NCI-H524 (cell line): Measurements from ENCODE around the gene PLPP4.
"Not testable (repeated sequence)": the region's sequence is repeated elsewhere in the genome, so short reads cannot be mapped to it uniquely, and the experiment has no call there.

ENCODE experiments used
- DNase-seq, 2 experiments: peaks; one replicate each; lab custom pipeline; 2025; lab: John Stamatoyannopoulos, UW

Gene PLPP4

DNA sequence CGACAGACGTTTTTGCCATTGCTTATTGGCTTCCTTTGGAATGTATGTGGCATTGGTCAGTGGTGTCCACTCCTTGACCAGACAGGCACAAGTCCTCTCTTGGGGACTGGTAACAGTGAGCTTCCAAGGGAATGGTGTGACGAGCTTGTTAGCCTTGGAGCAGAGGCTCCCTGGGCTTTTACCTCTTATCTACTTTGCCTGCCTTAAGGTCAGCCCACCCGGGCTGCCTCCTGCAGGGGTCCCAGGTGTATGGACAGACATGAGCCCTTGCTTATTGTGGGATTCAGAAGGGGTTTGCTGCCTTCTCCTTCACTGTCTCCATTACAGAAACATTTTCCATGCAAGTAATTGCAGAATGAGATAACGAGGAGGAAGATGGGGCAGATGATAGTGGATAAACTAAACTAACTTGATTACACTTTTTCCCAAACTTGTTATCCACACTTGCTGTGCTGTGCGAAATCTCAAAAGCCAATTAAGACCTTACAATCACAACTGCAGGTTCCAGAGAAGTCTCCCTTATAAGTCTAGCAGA lies 29.7 kb downstream of the PLPP4 start:
- DNase-seq = no peak

DNA sequence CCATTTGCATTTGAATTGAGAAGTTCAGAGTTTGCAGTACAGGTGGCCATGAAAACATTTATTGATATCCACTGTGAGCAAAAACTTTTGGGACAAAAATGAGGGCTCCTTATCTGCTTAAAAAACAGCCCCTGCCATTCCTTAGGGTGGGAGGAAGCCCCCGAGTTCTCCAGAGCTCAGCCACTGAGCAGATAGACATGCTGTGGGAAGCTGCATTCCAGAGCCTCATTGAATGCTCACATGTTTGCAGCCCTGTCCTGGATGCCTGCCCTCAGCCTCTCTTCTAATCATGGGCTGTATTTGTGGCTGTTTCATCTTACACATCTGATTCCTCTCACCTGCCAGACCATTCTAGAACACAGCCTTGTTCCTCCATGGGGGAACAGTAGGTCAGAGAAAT lies 33.3 kb downstream of the PLPP4 start:
- no peak for DNase-seq

DNA sequence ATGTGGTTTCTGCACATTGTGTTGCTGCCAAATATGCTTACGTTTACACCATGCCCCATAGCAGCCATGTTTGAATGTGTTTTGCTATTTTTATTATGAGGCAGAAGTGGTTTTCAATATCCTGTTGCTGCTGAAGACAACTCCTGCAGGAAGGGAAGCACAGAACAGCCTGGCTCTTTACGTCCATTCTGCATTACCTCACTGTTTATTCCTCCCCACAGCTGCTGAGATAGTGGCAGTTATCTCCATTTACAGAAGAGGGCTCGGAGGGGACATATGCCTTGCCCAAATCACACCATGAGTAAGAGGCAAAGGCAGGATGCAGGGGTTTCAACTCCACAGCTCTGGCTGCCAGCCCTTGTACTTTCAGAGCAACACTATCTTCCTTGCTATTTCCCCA lies 35.3 kb downstream of the PLPP4 start:
- DNase-seq = no peak

DNA sequence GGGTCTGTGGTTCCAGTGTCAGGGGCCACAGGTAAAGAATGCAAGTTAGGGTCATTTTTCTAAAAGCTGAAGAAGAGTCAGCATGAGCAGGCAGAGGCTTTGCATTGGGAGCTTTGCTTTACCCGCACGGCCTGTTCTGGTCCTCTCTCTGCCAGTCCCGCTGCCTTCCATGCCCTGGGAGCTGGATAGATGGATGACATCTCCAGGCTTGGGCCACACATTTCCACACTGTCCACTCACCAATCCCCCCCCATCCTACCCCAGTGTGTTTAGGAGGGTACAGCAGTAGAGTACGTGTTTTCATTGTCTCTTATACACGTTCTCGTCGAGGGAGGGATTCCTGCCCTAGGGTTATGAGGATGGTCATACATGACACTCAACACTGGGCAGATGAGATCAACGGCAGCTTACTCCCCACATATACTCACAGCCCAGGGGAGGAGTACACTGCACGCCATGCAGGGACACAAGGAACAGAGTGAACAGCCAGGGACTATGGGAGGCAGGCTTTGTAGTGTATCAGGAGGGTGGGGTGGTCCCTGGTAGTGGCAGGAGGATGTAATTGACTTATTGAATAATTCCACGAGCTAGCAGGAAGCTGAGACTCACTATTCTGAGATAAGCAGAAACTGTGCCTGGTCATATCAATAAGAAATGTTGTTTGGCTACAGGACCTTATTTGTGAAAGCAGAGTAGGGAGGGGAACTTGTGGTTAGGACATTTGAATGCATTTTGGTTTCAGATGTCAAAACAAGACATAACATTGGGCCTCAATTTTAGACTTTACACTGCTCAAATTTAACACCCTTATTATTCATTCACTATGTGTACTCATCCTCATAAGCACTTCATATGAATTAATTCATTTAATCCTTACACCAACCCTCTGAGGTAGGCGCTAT lies 36.6 kb downstream of the PLPP4 start:
- no peak for DNase-seq

DNA sequence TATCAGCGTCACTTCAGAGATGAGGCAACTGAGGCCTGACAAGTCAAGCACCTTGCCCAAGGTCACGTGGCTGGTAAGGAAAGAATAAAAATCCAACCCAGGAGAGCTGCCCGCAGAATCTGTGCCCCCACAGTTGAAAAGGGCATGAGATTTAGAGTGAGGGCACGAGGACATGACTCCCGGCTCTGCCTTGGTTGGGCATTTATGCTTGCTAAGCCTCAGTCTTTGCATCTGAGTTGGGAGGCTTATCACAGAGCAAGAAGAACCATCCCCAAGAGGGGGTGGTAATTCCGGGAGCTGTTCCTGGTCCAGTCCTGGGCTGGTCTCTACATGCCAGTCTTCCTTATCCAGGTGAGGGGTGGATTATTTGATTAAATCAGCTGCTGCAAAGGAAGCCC lies 37.3 kb downstream of the PLPP4 start:
- DNase-seq = no peak

DNA sequence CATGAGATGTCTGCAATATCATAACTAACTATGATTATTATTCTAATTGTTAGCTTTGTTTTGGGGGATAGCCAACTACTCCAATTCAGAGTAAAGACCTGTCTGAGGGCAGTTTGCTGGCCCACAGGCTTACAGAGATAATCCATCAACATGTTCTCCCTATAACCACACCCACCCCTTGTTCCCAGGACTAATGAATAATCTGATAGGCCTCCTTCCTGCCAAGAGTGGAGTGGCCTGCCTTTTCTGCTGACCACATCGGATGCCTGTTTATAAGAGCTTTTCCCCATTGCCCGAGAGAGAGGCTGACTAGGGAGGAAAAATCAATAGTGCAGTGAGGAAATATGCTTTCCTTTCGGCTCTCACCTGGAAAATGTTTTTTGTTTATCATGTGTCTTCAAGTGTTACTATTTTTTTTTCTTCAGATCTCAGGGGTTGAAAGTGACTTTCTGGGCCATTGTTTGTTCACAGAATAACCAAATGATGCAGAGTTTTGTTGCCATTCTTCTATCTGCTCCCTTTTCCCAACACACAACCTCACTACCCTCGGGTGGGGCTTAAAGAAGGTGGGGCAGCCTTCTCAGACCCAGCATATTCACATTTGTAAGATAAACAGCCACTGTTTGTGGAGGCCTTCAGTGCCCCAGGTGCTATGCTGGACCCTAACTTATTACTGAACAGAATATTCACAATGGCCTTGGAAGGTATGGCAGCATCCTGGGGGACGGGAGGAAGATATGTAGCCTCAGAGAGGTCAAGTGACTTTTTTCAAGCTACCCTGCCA lies 38.4 kb downstream of the PLPP4 start:
- no peak for DNase-seq

DNA sequence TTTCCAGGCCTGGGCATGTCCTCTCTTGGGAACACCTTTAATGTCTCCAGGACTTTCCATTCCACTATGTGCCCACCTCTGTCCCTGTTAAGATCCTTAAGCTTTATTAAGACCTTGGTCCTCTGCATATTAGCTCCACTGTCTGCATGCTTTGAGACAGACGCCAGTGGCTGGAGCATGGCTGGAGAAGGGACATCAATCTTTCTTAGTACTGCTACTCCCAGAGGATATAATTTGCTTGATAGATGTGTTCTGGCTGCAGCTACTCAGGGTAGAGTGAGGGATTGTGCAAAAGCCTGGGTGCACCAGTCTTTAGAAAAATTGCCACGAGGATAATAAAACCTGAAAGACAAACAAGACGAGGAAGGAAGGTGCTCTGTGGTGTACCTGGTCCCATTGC lies 42.9 kb downstream of the PLPP4 start:
- DNase-seq = no peak

DNA sequence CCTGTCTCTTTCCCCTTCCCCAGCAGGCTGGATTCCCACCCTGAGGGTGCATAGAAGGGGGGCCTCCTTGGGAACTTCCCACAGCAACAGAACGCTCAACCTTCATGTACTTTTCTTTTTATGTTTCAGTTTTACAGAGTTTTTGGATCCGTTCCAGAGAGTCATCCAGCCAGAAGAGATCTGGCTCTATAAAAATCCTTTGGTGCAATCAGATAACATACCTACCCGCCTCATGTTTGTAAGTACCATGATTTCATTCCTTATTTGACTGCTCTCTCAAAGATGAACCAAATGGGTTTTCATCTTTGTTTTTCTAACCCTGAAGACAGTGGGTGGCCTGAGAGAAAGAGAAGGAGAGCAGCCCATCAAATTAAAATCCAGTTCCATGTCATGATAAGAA lies 46.7 kb downstream of the PLPP4 start:
- no peak for DNase-seq

DNA sequence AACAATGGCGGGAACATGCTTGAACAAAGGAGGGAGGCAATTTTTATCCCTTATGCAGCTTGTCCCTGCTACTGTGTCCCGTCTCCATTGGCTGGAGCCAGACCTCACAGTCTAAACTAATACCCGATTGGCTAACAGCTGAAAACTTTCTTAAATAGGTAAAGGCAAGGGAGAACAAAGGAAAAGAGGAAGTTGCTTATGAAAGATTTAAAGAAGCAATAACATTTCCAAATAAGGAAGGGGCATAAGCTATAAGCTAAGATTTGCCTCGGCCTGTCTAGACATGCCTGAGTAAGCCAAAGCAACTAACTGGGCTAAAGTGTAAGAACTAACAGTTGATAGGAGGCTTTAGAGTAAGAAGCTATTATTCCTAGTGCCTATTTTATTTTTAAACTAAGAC lies 47.2 kb downstream of the PLPP4 start:
- DNase-seq = not testable (repeated sequence)

DNA sequence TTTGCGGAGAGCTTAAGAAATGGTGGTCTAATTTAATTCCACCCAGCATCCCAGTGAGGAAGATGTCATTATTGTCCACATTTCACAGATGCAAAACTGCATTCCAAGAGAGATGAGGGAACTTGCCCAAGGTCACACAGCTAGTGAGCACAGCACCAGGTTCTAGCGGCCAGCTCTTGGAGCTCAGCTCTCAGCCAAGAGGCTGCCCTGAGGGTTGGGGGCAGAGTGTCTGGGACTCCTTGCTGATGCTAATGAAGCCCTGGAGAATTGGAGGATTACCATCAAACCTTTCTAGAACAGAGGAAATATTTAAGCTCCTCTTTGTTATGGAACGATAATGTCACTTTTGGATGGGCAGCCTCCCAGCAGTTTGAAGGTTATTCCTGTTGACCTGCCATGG lies 48.0 kb downstream of the PLPP4 start:
- no peak for DNase-seq

DNA sequence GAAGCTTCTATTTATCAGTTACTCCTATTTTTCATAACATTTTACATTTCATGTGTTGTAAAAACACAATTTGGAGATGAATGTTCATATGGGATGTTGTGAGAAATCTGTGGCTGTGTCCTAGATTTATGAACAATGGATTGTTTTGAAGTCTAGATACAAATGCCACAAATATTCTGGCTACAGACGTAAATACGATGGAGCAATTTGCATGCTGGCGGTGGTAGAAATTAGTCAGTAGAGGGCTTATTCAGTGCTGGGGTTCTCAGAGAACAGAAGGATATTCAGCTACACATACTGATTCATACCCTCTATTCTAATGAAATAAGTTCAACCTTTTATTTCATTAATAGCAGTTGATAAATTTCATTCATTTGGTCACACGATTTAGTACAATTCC lies 48.8 kb downstream of the PLPP4 start:
- DNase-seq = no peak

DNA sequence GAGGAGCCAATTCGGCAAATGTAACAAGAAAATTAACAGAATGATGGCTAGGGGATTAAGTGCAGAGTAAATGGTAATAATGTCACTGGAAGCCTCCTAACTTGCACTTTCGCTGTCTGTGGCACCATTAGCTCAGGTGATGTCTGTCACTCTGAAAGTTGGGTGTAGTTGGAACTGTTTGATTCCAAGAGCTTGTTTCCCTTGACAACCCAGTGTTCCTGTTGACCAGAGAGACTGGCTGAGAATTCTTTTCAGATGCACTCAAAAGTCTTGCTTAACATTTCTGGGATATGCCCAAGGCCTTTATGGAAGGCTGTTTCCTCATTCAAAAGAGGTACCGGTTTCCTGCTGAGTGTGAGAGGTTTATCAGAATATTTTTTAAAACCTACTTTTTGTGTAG lies 49.6 kb downstream of the PLPP4 start:
- DNase-seq = no peak

DNA sequence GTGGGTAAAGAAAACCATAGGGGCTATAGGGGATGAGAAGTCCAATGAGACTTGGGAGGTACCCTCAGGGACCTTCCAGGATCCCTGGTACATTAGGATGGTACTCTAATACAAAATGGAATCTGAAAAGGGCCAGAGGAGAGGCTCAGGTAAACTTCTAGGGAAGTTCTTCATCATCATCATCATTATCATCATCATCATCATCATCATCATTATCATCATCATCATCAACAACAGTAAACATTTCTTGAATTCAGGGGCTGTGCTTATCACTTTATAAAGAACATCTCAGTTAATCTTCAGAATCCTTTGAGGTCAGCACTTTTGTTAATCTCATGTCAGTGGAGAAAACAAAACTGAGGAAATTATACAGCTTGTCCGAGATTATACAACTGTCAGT lies 50.1 kb downstream of the PLPP4 start:
- DNase-seq = no peak

DNA sequence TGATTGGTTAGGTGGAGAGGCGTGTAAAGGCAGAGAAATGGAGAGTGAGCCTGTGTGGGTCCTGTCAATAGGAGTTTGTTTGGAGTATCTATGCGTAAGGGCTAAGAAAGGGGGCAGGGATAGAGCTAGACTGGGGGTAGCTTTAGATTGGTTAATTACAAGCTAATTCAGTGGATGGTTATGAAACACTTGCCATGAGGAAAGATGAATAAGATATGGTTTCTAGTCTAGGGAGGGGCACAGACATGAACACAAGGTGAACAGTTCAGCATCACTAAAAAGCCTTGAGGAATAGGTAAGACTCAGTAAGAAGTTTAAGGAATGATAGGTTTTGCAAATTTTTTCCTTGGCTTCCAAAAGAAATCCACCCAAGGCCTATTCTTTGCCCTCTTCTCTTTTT lies 50.6 kb downstream of the PLPP4 start:
- DNase-seq = no peak

DNA sequence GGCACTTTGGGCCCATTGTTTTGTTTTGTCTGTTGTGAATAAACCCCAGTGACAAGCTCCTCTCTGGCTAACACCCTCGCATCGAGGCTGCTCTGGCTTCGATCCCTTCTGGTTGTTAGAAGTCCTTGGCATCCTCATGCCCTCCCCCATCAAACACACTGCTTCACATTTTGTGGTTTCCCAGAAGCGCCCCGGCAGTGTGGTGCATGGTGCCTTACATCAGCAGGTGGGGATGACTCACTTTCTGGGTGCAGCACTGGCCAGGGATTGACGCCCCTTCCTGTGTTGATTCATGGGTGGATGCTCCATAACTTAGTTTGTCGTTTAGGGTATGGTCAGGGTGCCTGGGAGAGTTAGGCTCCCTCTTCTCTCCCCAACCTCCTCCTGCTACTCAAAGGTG lies 51.4 kb downstream of the PLPP4 start:
- DNase-seq = no peak

DNA sequence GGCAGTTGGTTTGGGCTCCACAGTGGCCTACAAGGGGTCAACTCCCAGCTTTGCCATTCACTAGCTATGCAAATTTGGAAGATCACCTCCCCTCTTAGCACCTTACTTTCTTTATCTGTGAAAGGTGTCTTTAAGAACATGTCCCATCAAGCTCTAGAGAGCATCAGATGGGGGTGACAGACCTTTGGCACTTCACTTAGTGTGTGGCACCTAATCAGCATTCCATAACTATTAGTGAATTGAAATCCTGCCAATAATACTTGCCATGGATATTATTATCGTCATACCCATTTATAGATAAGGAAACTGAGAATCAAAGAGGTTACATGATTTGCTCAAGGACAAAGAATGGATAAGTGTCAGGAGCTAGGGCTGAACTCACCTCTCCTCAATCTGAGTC lies 51.9 kb downstream of the PLPP4 start:
- no peak for DNase-seq

DNA sequence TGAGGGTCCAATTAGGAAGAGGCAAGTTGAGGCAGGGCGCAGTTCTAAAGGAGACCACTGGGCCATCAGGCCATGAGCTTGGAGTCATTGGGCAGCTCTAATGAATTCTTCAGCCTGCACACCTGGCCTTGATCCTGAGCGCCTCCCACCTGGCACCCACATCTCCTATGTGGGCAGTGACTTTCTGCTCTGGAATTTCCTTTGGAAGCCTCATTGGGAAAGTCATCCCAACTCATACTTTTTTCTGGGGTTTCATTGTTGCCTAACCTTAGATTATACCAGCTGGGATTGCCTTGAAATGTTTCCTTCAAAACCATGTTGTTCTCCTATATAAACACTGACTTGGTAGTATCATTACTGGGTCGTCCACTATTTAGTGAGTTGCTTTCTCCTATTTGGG lies 54.1 kb downstream of the PLPP4 start:
- no peak for DNase-seq

DNA sequence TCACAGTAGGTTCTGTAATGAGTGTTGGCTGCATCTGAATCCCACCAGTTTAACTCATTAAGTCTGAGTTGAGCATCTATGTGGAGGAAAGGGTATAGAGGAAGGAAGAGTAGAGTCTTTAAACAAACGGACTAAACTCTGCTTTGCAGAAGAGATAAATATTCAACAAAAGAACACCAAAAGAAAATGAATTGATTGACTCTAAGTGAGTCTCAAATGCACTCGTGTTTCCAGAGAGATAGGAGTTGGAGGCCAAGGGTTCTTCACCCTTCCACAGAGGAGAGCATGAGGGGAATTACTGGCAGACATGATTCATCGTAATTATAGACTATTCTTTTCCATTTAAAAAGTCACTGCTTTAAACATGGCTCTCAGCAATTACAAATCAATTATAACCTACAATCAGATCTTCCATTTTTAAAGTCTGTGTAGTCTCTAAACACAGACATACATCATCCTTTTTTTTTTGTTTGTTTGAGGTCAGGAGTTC lies 56.3 kb downstream of the PLPP4 start:
- DNase-seq = no peak

DNA sequence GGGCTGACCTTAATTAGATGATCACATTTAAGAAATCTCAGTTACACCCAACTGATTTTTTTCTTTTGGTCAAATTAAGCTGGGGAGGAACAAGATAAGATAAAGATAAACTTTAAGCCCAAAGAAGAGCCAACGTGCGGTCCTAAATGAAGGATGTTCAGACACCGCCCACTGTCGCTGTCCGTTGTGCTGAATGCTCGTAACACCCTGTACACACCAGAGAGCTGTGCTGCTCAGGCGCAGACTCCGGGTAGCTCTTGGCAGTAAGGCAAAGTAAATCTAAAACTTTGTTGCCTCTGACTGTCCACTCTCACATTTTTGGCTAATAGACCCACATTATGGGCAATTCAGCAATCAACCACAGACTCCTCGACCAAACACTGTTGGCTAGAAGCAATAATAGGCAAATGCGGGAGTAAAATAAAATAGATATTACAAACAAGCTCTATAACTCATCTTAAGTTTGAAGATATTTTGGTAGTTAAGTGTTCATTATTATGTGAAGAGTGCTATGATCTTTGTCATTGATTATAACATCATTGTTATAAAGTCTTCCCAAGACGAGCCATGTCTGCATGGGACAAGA lies 57.1 kb downstream of the PLPP4 start:
- no peak for DNase-seq

DNA sequence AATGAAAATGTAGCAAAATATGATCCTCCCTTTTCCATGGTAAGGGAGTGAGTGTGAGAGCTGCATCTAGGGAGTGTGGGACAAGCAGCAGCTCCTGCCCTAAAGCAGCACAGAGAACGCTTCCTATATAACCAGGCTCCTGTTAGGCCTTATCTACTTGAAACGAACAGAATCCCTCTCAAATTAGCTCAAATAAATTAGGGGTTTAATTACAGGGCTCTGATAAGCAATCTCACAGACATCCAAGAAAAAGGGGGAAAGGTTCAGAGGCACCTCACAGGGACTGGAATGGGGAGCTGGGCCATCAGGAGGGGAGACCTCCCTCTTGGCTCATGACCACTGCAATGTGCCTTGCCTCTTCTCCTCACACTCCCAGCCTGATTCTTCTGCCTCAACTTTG lies 57.9 kb downstream of the PLPP4 start:
- DNase-seq = no peak

DNA sequence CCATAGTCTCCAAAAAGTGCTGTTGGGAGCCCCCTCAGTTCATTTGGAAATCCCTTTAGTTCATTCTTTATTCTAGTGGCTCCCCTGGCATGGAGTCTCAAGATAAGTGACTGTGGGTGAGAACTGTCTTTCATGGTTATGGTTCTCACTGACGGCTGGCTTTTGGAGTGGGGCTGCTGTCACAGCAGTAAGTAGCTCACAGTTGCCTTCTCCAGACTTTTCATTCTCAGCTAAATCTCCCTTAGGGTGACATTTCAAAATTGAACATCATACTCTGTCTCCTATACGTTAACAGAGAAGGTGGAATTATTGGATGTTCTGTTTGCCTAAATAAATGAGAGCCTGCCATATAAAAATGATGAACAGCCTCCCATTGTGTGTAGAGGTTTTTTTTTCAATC lies 58.7 kb downstream of the PLPP4 start:
- DNase-seq = no peak

DNA sequence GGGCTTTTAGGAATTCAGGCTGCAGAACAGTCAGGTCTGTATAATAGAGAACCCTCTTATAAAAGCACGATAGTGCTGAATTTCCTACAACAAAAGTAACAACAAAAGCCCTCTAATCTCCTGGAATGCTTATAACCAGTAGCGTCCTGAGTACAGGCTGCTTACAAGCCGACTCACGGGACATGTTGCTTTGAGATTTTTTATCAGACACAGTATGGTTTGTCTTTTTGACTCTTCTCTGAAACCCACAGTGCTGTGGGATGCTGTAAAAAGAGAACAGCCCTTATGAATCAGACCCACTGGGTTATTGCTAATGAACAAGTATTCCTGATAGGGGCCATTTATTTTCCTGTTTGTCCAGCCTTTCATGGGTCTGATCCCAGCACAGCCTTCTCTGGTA lies 59.4 kb downstream of the PLPP4 start:
- no peak for DNase-seq

DNA sequence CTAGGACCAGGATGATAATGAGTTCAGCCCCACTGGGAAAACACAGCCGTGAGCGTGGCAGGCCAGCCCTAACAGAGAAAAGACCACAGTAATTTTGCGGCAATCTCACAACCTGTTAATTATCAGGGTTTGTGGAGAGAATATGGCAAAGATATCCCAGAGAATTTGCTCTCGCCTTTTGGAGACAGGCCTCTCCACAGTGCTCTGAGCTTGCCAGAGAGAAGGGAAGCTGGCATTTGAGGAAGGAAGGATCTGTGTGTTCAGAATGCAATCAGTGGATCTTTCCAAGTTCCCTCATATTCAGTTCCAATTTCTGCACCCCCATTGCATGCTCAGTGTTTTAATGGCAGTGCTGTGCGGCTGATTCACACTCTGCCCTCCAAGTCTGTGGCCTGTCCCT lies 60.2 kb downstream of the PLPP4 start:
- DNase-seq = no peak
